ENCODE measurements around the gene CCNH. TPM values are rescaled to one million over a fixed set of nuclear protein-coding genes. Genes with fewer than 3 reads are reported as not detected.
A peak's percentile ranks its signal among the peaks of the same experiment; 100 is the strongest.

The CCNH gene
- total RNA-seq, 2 experiments from 2014 or later = 68.7 to 76.1 TPM

DNA sequence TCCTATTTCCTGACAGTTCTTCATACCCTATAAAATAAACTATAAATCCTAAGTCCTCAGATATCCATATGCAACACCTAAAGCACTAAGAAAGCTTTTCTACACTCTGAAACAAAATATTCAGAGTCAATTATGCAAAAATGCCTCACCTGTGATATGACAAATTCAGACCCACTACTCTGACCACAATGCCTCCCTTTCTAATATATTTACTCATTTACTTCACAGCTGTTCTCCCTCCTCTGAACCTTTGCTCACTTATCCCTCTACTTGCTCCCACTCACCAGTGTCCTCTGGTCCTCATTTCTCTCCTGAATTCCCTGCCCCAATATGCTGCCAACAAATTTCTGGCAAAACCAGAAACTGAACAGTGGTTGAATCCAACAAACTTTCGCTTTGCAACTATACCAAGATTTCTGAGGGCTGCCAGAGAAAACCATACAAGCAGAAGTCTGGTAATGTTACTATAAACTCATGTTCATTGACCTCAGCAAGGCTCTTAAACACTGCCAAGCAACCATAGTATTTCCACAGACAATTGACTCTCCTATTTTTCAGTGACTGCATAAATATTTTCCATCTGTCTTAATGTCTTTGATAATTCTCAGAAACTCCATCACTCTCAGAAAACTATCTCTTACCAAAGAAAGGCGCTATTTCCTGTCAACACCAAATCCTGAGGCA, 7.1 kb downstream of the CCNH start:
- DNase-seq = no peak
- CTCF ChIA-PET = interaction anchor here (1.1 kb wide), 1 partner anchor 419 kb away, joined by 3 read pairs; no protein-coding TSS in a partner anchor
- H3K4me3 Mint-ChIP-seq = no peak overlapping the region

GRCh38 chr5:87404359-87404758, 8.4 kb downstream of the CCNH start:
- ChIA-PET POLR2A (no interaction called here), CTCF (no interaction called here)
- intact Hi-C loops (cut with micrococcal nuclease) = loop anchor here (10.0 kb wide), 1 partner anchor 280 kb away; no protein-coding TSS in a partner anchor
- H3K27me3 Mint-ChIP-seq = no peaks in the 10 kb centered on the region
- H3K4me3 Mint-ChIP-seq = no peak overlapping the region
- peak overlapping the region; percentile 70 for H3K27ac Mint-ChIP-seq
- H3K9me3 Mint-ChIP-seq = no peaks in the 10 kb centered on the region
- H3K36me3 Mint-ChIP-seq (ENCODE audit: low read depth) = peaks cover 69% of the 10 kb centered on the region
- ATAC-seq (no peak), DNase-seq (no peak)
- H3K4me1 Mint-ChIP-seq (ENCODE audit: low read depth) = peaks cover 59% of the 10 kb centered on the region
- peak; percentile 16 for TF ChIP-seq CTCF (IDR thresholded peaks at IDR 0.05)

More for the DNA sequence above, 7.1 kb downstream of the CCNH start:
- peak; percentile 20 for ATAC-seq
- POLR2A ChIA-PET = no interaction called here
- Mint-ChIP-seq H3K27me3 (no peaks in the 10 kb centered on the region), H3K36me3 (ENCODE audit: low read depth) (peaks cover 67% of the 10 kb centered on the region), H3K4me1 (ENCODE audit: low read depth) (peaks cover 55% of the 10 kb centered on the region), H3K27ac (peak overlapping the region; percentile 88), H3K9me3 (no peaks in the 10 kb centered on the region)
- no peak for TF ChIP-seq CTCF (IDR thresholded peaks at IDR 0.05)
- intact Hi-C loops (cut with micrococcal nuclease) = loop anchor here (10.0 kb wide), 1 partner anchor 281 kb away; no protein-coding TSS in a partner anchor

- Mint-ChIP-seq H3K4me3 (no peak overlapping the region), H3K27me3 (no peaks in the 10 kb centered on the region), H3K27ac (no peak overlapping the region), H3K36me3 (ENCODE audit: low read depth) (peaks cover 68% of the 10 kb centered on the region), H3K4me1 (ENCODE audit: low read depth) (peaks cover 56% of the 10 kb centered on the region), H3K9me3 (no peaks in the 10 kb centered on the region)
- no peak for TF ChIP-seq CTCF (IDR thresholded peaks at IDR 0.05)
- CTCF ChIA-PET = no interaction called here
- DNase-seq = no peak
- intact Hi-C loops (cut with micrococcal nuclease) = loop anchor here (10.0 kb wide), 1 partner anchor 279 kb away; no protein-coding TSS in a partner anchor
- ATAC-seq = no peak
- POLR2A ChIA-PET = no interaction called here
These were observed 8.8 kb downstream of the CCNH start for GRCh38 chr5:87403899-87404298.

DNA sequence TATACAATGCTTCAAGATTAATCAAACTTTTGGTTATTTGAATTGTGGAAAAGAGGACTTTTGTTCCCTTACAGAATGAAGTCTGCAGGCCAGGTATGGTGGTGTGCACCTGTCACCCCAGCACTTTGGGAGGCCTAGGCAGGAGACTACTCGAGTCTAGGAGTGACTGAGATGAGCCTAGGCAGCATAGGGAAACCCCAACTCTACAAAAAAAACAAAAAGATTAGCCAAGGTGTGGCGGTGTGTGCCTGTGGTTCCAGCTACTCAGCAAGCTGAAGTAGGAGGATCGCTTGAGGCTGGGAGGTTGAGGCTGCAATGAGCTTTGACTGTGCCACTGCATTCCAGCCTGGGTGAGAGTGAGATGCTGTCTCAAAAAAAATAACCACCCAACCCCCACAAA, 9.3 kb downstream of the CCNH start:
- intact Hi-C loops (cut with micrococcal nuclease) = loop anchor here (10.0 kb wide), 1 partner anchor 279 kb away; no protein-coding TSS in a partner anchor
- peak; percentile 45 for ATAC-seq
- H3K36me3 Mint-ChIP-seq (ENCODE audit: low read depth) = peaks cover 66% of the 10 kb centered on the region

More for the DNA sequence above, 9.3 kb downstream of the CCNH start:
- Mint-ChIP-seq H3K4me3 (no peak overlapping the region), H3K27me3 (no peaks in the 10 kb centered on the region), H3K9me3 (no peaks in the 10 kb centered on the region), H3K27ac (peak overlapping the region; percentile 26), H3K4me1 (ENCODE audit: low read depth) (peaks cover 53% of the 10 kb centered on the region)
- ChIA-PET POLR2A (no interaction called here), CTCF (no interaction called here)
- peak; percentile 5 for DNase-seq
- no peak for TF ChIP-seq CTCF (IDR thresholded peaks at IDR 0.05)
